Upper lobe of left lung (tissue), 4 donors: Measurements from ENCODE around the gene RNF224.

Experiments used
- CTCF ChIP-seq, 6 experiments: fragments of 450-650 bp in 4 of 6; fragments of 200-600 bp in 2 of 6; sonication (generic) in 2 of 6; IDR thresholded peaks; one replicate each; pipeline ENCODE4 v1.5.1; 2016 to 2019; ENCODE audit warnings: antibody characterized with exemption in 6 of 6
- EP300 ChIP-seq, 4 donors: sonication (generic); formaldehyde crosslinking; IDR thresholded peaks; one replicate each; pipeline ENCODE4 v1.5.1; 2017; ENCODE audit warnings: antibody characterized with exemption in 4 of 4, control low read depth in 2 of 4
- POLR2A ChIP-seq, 4 donors: fragments of 450-650 bp; IDR thresholded peaks; one replicate each; pipeline ENCODE4 v1.5.1; 2016 to 2017; ENCODE audit warnings: antibody characterized with exemption in 4 of 4, mild to moderate bottlenecking in 2 of 4
- POLR2AphosphoS5 ChIP-seq, 2 donors: sonication (generic); formaldehyde crosslinking; IDR thresholded peaks; one replicate each; pipeline ENCODE4 v1.5.1; 2017; ENCODE audit warnings: antibody characterized with exemption in 2 of 2

- TF ChIP-seq CTCF (IDR thresholded peaks at IDR 0.05), result no peak
- TF ChIP-seq POLR2AphosphoS5 (IDR thresholded peaks at IDR 0.05), result no peak
- TF ChIP-seq POLR2A (IDR thresholded peaks at IDR 0.05), result no peak
- TF ChIP-seq EP300 (IDR thresholded peaks at IDR 0.05), result no peak
Measured at GRCh38 chr9:137227853-137228505, 677 bp downstream of the RNF224 start.
